GM11168 (cell line): ENCODE results near the gene CACNA1B.
"Not testable (repeated sequence)": the region's sequence is repeated elsewhere in the genome, so short reads cannot be mapped to it uniquely, and the experiment has no call there.

Experiments used
- in situ Hi-C: fragments of 300-500 bp; cut with MboI; formaldehyde crosslinking; loops from one replicate; pipeline ENCODE4 v1.12.0; 2022; ENCODE audit warnings: low sequenced_read_pairs; ENCODE audit not compliant: unreplicated experiment

CACNA1B gene

GRCh38 chr9:137877506-137878122 is at the start of gene CACNA1B:
CACNA1B (plus strand) TSS chr9:137877782; CDS start chr9:137877934, 152 bp downstream.
- in situ Hi-C loops = not testable (repeated sequence)

- in situ Hi-C loops = no loop called here
These were observed 49.6 kb upstream of the CACNA1B start for GRCh38 chr9:137827908-137828526.

DNA sequence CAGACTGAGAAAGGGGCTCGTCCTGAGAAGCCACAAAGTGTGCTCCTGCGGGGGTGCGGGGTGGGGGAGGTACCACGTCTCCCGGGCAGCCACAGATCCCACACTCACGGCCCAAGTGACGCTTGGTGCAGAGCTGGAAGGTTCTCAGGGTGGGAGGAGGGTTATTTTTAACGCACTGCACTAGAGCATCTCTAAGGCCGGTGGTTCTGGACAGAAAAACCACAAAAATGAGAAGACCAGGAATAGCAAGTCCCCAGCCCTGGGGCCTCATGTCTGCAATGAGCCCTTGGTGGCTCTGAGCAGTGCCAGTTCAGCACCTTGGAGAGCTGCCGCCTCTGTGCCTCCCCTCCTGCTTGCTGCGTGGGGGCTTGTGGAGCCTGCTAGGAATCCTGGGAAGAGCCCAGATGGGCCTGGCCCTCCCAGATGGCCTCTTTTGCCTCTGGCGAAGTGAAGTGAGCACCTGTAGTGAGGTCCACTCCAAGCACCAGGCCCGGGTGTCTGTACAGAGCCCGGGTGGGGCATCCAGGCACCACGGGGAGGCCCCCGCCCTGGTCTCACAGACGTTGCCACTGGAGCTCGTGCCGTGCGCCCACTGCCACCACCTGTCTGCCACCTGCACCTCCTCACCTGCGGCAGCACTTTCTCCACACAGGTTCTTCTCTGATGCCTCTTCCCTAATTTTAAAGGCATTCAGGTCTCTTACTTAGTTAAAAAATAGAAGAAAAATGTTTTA is 48.9 kb upstream of the CACNA1B start:
- in situ Hi-C loops = no loop called here

- in situ Hi-C loops = no loop called here
These were observed 48.2 kb upstream of the CACNA1B start for GRCh38 chr9:137829260-137829996.

GRCh38 chr9:137832191-137832700 is 45.3 kb upstream of the CACNA1B start:
- in situ Hi-C loops = no loop called here

DNA sequence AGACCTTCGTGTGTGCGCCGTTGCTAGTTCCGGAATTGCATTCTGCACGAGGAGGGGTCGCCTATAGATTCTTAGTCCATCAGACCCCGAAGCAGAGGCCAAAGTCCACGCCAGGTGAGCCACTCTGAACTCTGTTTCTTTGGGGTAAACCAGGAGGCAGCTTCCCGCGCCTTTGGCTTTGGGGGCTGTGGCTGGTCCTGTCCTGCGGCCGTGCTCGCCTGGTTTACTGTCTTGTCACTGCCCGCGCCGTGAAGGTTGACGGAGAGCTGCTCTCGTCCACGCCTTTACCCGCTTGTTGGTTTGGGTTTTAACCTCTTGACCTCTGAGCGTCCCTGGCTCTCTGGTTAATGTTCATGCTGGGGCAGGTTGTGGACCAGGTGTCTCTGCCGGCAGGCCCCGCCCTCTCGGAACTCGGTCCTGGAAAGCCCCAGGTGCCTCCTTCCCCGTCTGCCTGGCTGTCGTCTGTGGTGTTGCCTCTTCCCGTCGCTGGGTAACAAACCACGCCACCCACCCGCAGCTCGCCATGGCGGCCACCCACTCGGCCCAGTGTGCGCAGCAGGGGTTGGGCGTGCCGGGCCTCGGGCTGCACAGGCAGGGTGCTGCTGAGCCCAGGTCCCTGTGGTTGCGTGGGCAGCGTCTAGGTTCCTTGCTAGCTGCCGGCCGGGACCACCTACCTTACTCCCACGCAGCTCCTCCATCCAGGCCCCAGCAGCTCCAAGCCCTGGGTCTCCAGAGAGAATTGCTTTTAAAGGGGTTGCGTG is 44.6 kb upstream of the CACNA1B start:
- in situ Hi-C loops = no loop called here

DNA sequence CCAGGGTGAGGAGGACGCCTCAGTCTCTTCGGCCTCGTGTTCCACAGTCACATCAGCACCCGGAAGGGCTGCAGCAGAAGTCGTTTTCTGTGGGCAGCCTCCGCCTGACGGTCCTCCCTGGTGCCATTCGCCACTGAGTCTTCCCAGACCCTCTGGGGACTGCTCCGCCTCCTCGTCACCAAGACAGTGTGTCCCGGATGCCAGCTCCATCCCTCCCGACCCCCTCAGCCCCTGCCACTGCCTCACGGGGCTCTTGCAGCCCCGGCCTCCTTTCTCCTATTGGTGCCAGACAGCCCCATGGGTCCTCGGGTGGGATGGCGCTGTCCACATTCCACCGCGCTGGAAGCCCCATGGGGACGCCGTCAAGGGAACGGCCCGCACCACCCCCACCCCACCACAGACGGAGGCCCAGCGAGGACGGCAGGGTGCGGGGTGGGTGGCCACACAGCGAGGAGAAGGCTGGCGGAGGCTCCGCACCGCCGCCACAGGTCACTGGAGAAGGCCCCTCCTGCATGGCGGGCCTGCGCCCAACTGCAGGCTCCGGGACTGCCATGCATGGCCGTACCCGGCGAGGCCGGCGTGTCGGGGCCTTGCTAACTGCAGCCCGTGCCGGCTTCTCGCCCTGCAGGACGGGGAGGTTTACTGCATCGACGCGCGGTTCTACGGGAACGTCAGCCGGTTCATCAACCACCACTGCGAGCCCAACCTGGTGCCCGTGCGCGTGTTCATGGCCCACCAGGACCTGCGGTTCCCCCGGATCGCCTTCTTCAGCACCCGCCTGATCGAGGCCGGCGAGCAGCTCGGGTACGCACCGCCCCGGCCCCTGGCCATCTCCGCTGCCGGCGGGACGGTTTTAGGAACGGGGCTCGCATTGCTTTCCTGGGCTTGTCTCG is 43.6 kb upstream of the CACNA1B start:
- in situ Hi-C loops = no loop called here

DNA sequence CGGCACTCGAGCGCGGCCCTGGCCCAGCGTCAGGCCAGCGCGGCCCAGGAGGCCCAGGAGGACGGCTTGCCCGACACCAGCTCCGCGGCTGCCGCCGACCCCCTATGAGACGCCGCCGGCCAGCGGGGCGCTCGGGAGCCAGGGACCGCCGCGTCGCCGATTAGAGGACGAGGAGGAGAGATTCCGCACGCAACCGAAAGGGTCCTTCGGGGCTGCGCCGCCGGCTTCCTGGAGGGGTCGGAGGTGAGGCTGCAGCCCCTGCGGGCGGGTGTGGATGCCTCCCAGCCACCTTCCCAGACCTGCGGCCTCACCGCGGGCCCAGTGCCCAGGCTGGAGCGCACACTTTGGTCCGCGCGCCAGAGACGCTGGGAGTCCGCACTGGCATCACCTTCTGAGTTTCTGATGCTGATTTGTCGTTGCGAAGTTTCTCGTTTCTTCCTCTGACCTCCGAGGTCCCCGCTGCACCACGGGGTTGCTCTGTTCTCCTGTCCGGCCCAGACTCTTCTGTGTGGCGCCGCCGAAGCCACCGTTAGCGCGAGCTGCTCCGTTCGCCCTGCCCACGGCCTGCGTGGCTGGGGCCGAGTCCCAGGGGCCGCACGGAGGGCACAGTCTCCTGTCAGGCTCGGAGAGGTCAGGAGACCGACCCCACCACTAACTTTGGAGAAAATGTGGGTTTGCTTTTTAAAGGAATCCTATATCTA is 42.6 kb upstream of the CACNA1B start:
- in situ Hi-C loops = no loop called here

GRCh38 chr9:137836151-137836830 is 41.3 kb upstream of the CACNA1B start:
- in situ Hi-C loops = no loop called here

DNA sequence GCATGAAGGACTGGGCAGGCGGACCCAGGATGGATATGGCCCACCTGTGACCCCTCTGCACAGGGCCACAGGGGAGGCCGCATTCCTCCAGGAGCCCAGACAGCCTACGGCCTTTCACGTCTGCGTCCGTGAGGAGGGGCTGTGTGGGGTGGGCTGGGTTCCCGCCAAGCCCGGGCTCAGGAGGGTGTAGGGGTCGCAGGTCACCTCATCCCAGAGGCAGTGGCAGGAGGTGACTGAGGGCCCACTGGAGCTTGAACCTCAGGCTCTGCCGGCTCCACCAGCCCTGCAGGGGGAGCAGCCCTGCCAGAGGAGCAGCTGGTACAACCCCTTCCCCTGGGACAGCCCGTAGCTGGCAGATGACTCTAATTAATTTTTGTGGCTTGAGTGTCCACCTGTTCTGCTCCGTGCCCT is 40.7 kb upstream of the CACNA1B start:
- in situ Hi-C loops = no loop called here

DNA sequence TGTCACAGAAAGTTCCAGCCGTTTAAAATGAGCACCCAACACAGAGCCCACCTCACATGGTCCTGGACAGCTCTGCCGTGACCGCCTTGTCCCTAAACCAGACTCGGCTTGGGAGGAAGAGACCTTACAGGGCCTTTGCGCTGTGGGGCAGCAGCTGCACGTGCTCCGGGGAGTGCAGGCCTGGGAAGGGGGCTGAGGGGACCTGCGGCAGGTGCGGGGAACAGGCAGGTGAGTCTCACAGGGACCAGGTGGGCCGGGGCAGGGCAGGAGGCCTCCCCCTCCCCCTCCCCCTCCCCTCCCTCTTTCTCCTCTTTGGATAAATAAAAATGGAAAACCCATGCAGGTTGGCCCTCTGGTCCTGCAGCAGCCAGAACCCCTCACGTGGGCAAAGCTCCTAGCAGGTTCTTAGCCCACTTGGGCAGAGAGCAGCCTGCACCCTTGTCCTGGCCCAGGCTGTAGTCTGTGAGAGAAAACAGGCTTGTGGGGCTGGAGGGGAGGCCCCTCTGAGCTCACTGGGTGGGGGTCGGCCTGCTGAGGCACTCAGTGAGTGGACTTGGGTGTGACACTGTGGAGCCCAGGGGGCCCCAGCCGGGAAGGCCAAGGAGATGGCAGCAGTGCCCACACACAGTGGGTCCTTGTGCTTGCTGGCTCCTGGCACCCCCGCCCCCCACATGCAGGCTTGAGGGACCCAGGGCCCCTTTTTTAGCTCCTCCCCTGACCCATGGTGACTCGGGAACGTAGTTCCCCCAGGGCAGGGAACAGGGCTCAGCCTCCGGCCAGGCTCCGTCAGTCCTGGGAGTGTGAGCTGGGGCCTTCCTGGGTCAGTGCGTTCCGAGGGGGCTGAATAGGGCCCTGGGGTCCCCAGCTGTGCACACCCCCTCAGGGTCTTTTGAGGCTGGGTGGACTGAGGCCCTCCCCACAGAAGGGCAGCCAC is 40.0 kb upstream of the CACNA1B start:
- in situ Hi-C loops = no loop called here

DNA sequence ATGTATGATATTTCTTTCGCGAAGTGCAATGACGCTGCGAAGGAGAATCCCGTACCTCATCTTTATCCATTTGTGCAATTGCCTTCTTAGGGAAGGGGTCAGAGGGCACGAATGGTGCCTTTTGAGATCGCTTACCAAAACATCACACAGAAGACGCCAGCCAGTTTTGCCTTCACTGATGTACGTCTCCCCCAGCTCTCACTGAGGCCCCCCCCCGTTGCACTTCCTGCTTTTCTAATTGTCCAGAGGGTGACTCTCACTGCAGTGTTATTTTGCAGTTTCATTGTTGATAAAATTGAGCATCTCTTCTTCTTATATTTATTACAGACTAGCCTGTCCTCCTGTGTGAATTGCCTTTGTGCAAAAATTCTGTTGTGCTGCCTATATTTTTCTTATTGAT is 39.0 kb upstream of the CACNA1B start:
- in situ Hi-C loops = no loop called here

- in situ Hi-C loops = no loop called here
These were observed 34.2 kb upstream of the CACNA1B start for GRCh38 chr9:137843355-137843754.

GRCh38 chr9:137851516-137852267 is 25.9 kb upstream of the CACNA1B start:
- in situ Hi-C loops = no loop called here

DNA sequence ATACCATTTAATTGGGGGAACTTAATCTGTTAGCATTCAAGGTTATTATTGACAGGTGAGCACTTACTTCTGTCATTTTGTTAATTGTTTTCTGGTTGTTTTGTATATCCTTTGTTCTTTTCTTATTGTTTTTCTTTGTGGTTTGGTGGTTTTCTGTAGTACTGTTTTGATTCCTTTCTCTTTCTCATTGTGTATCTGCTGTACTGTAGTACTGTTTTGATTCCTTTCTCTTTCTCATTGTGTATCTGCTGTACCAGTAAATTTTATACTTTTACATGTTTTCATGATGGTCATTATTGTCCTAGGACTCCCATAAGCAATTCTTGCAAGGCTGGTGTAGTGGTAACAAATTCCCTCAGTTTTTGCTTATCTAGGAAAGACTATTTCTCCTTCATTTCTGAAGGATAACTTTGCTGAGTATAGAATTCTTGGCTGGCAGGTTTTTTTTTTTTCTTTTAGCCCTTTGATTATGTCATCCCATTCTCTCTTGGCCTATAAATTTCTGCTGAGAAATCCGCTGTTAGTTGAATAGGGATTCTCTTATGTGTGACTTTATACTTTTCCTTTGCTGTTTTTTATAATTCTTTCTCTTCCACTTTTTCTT is 24.1 kb upstream of the CACNA1B start:
- in situ Hi-C loops = no loop called here

DNA sequence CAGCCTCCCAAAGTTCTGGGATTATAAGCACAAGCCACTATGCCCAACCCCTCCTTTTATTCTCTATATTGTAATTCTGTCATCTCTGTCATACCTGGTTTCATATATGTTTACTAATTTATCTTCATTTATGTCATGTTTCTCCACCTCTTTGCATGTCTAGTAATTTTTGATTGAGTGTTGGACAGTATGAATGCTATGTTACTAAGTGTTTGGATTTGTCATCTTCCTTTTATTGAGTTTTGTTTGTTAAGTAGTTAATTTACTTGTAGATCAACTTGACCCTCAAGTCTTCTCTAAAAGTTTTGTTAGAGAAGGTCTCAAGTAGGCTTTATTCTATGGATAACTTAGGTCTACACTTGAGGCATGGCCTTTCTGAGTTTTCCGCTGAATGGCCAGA is 17.2 kb upstream of the CACNA1B start:
- in situ Hi-C loops = no loop called here
